Parathyroid adenoma (tissue), 2 donors: ENCODE results near the gene IDS.

Experiments
- H2AFZ ChIP-seq: fragments of 300-600 bp; sonication (generic); one replicate; pipeline ENCODE4 v1.7.0; 2017; ENCODE audit warnings: antibody characterized with exemption, mild to moderate bottlenecking
- H3K27ac ChIP-seq: fragments of 300-600 bp; sonication (generic); one replicate; pipeline ENCODE4 v1.7.0; 2017
- H3K27me3 ChIP-seq: fragments of 300-600 bp; sonication (generic); one replicate; pipeline ENCODE4 v1.7.0; 2017; ENCODE audit warnings: low read length; ENCODE audit not compliant: control insufficient read depth, insufficient read depth
- H3K36me3 ChIP-seq: fragments of 300-600 bp; sonication (generic); one replicate; pipeline ENCODE4 v1.7.0; 2017; ENCODE audit warnings: low read length; ENCODE audit not compliant: control insufficient read depth, insufficient read depth
- H3K4me1 ChIP-seq: fragments of 300-600 bp; sonication (generic); one replicate; pipeline ENCODE4 v1.7.0; 2017; ENCODE audit warnings: control low read depth
- H3K4me2 ChIP-seq: fragments of 300-600 bp; sonication (generic); one replicate; pipeline ENCODE4 v1.7.0; 2017; ENCODE audit warnings: low read length
- H3K4me3 ChIP-seq: fragments of 300-600 bp; sonication (generic); one replicate; pipeline ENCODE4 v1.7.0; 2017; ENCODE audit warnings: low read depth, low read length
- H3K79me2 ChIP-seq: fragments of 300-600 bp; sonication (generic); one replicate; pipeline ENCODE4 v1.7.0; 2017; ENCODE audit warnings: control low read depth
- H3K9ac ChIP-seq: fragments of 300-600 bp; sonication (generic); one replicate; pipeline ENCODE4 v1.7.0; 2017; ENCODE audit warnings: mild to moderate bottlenecking
- H3K9me3 ChIP-seq: fragments of 300-600 bp; sonication (generic); one replicate; pipeline ENCODE4 v1.7.0; 2017; ENCODE audit warnings: low read length; ENCODE audit not compliant: control insufficient read depth
- CTCF ChIP-seq: fragments of 300-600 bp; sonication (generic); IDR thresholded peaks from one replicate; pipeline ENCODE4 v1.7.0; 2017; ENCODE audit warnings: antibody characterized with exemption, mild to moderate bottlenecking
- donor health status: primary hyperparathyroidism.

IDS gene

GRCh38 chrX:149473966-149474365 is 31.1 kb downstream of the IDS start:
- TF ChIP-seq CTCF = no peak

GRCh38 chrX:149473092-149473491 is 32.0 kb downstream of the IDS start:
- Histone ChIP-seq H3K4me1 (no peaks in the 10 kb centered on the region), H3K27ac (no peak overlapping the region), H3K4me2 (no peak overlapping the region), H3K36me3 (no peaks in the 10 kb centered on the region), H3K9ac (no peak overlapping the region), H3K4me3 (no peak overlapping the region), H3K79me2 (no peaks in the 10 kb centered on the region), H2AFZ (no peak overlapping the region), H3K9me3 (no peaks in the 10 kb centered on the region), H3K27me3 (no peaks in the 10 kb centered on the region)
- TF ChIP-seq CTCF = no peak

More at GRCh38 chrX:149473966-149474365, 31.1 kb downstream of the IDS start:
- H3K27ac ChIP-seq = no peak overlapping the region
- H3K4me3 ChIP-seq = no peak overlapping the region
- no peak overlapping the region for H3K4me2 ChIP-seq
- no peak overlapping the region for H3K9ac ChIP-seq
- H3K36me3 ChIP-seq = no peaks in the 10 kb centered on the region
- H3K9me3 ChIP-seq = no peaks in the 10 kb centered on the region
- H3K27me3 ChIP-seq = no peaks in the 10 kb centered on the region
- no peaks in the 10 kb centered on the region for H3K79me2 ChIP-seq
- H2AFZ ChIP-seq = no peak overlapping the region
- H3K4me1 ChIP-seq = no peaks in the 10 kb centered on the region

GRCh38 chrX:149472625-149473024 is 32.5 kb downstream of the IDS start:
- no peak overlapping the region for H3K27ac ChIP-seq
- H3K4me3 ChIP-seq = no peak overlapping the region
- no peaks in the 10 kb centered on the region for H3K36me3 ChIP-seq
- no peaks in the 10 kb centered on the region for H3K27me3 ChIP-seq
- H2AFZ ChIP-seq = no peak overlapping the region
- no peak overlapping the region for H3K9ac ChIP-seq
- TF ChIP-seq CTCF = no peak
- H3K4me2 ChIP-seq = no peak overlapping the region
- no peaks in the 10 kb centered on the region for H3K79me2 ChIP-seq
- H3K4me1 ChIP-seq = no peaks in the 10 kb centered on the region
- H3K9me3 ChIP-seq = no peaks in the 10 kb centered on the region

GRCh38 chrX:149471397-149471796 is 33.7 kb downstream of the IDS start:
- Histone ChIP-seq H3K4me1 (no peaks in the 10 kb centered on the region), H3K36me3 (no peaks in the 10 kb centered on the region), H3K27ac (no peak overlapping the region), H2AFZ (no peak overlapping the region), H3K9ac (no peak overlapping the region), H3K4me2 (no peak overlapping the region), H3K9me3 (no peaks in the 10 kb centered on the region), H3K4me3 (no peak overlapping the region), H3K27me3 (no peaks in the 10 kb centered on the region), H3K79me2 (no peaks in the 10 kb centered on the region)
- TF ChIP-seq CTCF = no peak

GRCh38 chrX:149470955-149471354 is 34.2 kb downstream of the IDS start:
- Histone ChIP-seq H3K36me3 (no peaks in the 10 kb centered on the region), H3K4me2 (no peak overlapping the region), H3K4me3 (no peak overlapping the region), H3K27ac (no peak overlapping the region), H3K9ac (no peak overlapping the region), H2AFZ (peak overlapping the region; percentile 38), H3K79me2 (no peaks in the 10 kb centered on the region), H3K9me3 (no peaks in the 10 kb centered on the region), H3K4me1 (no peaks in the 10 kb centered on the region), H3K27me3 (no peaks in the 10 kb centered on the region)
- peak; percentile 84 for TF ChIP-seq CTCF
